Posterior cingulate gyrus (tissue), 11 donors: ENCODE results near the gene TUSC2.

Source experiments
- DNase-seq, 10 donors: peaks; one replicate each; pipeline versions ENCODE4 v3.0.0 to v3.0.0-alpha.2; 2020 to 2021; ENCODE audit warnings: mixed read lengths in 3 of 10
- intact Hi-C: fragments of 100-400 bp; cut with DNase I; formaldehyde crosslinking; loops from one replicate; pipeline ENCODE4 v1.15.1; 2023

TUSC2 gene

DNA sequence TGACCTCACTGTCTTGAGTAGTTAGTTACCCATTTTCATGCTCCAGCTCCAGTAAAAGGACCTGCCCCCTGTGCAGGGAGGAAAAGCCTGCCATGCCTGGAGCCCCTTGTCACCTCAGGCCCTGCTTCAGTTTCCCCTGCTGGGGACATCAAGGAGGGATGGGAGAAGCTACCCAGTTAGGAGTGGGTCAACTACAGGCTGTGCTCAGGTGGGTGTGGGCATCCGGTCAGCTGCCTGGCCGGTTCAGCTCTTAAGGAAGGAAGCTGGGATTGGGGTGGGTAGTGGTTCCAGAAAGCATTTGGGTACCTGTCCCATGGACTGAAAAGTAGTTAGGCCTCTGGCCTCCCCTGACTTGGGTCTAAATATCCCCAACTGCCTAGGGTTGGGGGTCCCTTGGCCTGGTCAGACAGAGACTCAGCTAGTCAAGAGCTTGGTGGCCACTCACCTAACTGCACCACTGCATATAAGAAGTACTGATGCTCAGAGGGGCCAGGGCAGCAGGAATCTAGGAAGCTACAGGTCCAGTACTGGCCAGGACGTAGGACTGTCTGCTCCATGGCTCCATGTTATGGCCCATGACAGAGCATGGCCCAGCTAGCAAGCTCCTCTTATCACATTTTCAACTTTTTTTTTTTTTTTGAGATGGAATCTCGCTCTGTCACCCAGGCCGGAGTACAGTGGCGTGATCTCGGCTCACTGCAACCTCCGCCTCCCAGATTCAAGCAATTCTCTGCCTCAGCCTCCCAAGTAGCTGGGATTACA lies 48.6 kb downstream of the TUSC2 start:
- intact Hi-C loops = loop anchor here (10.0 kb wide), 1 partner anchor 45 kb away; the partner anchor contains the start of genes HYAL2 and TUSC2
- no peak for DNase-seq

DNA sequence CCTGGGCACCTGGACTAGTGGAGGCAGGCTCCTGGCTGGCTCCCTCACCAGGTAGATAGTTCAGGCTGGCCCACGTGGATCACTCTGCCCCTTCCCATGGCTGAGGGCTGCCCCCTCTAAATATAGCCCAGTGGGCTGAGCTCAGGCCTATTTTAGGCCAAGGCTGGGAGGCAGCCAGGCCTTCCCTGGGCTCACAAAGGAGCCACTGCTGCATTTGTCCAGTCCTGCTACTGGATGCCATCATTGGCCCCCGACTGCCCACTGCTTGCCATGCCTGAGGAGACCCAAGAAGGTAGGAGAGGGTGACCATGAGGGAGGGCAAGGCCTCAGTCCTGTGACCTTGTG lies 49.2 kb downstream of the TUSC2 start, which contains the start of gene LSMEM2:
LSMEM2 (plus strand) TSS at position 208 of the 345 bp plus-strand sequence; CDS start at position 235, 27 bp downstream.
- intact Hi-C loops = loop anchor here (10.0 kb wide), 1 partner anchor 46 kb away; the partner anchor contains the start of genes HYAL2 and TUSC2
- DNase-seq = peak in 2 of 10 donors; percentile 39 to 90

DNA sequence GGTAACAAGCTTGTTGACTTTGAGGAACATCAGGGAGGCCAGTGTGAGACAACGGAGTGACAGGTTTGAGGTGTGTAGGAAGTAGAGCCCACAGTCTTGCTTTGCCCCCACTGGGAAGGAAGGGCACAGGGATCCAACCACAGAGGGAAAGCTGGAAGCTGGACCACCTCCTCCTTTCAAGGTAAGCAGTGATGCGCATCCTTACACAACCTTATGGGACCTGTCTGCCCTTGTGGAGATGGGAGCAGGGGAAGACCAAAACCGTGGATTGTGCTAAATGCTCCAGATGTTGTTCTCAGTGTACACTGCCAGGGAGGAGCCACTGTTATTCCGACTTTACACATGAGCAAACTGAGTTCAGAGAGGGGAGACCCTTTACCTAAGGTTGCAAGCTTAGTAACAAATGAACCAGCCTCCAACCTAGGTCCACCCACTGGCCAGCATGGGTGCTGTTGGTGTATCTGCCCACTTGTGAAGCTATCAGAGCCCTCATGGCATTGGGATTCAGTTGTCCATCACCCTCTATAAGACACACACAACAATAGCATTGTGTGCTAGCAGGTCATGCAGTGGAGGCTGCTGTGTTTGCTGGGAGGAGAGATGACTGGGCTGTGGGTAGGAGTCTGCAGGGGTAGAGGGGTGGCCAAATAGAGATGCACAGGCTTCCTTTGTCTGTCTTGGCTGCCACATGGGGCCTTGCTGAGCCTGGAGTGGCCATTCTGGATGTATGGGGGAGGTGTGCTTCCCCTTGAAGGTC lies 49.7 kb downstream of the TUSC2 start:
- intact Hi-C loops = loop anchor here (10.0 kb wide), 1 partner anchor 46 kb away; the partner anchor contains the start of genes HYAL2 and TUSC2

DNA sequence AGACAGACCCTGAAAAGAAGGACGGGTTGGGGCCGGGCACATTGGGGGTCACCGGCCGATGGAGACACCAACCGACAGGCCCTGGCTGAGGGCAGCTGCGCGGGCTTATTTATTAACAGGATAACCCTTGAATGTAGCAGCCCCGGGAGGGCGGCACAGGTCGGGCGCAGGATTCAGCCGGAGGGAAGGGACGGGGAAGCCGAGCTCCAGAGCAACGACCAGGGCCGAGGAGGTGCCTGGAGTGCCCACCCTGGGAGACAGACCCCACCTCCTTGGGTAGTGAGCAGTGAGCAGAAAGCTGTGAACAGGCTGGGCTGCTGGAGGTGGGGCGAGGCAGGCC lies 51.3 kb downstream of the TUSC2 start:
- intact Hi-C loops = loop anchor here (10.0 kb wide), 1 partner anchor 48 kb away; the partner anchor contains the start of genes HYAL2 and TUSC2
- DNase-seq = no peak

More for the DNA sequence above, 49.7 kb downstream of the TUSC2 start:
- peak in 2 of 10 donors; percentile 27 to 92 for DNase-seq

DNA sequence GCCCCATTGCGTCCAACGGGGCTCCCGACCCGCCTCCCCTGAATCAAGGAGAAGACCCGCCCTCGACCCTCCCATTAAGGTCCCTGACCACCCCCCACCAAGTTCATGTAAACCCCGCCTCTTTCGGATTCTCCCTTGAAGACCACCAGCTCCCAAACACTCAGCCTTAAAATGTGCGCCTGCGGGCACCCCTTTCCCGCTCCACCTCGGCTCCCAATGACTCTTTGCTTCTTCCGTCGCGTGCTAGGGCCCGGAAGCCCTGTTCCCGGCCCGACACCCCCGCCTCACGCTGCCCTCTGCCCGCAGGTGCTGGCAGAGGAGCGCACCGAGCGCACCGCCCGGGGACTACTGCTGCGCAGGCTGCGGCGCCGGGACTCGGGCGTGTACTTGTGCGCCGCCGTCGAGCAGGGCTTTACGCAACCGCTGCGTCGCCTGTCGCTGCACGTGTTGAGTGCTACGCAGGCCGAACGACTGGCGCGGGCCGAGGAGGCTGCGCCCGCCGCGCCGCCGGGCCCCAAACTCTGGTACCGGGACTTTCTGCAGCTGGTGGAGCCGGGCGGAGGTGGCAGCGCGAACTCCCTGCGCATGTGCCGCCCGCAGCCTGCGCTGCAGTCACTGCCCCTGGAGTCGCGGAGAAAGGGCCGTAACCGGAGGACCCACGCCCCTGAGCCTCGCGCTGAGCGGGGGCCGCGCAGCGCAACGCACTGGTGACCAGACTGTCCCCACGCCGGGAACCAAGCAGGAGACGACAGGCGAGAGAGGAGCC lies 51.8 kb downstream of the TUSC2 start:
- DNase-seq = no peak
- intact Hi-C loops = loop anchor here (10.0 kb wide), 1 partner anchor 49 kb away; the partner anchor contains the start of genes HYAL2 and TUSC2

DNA sequence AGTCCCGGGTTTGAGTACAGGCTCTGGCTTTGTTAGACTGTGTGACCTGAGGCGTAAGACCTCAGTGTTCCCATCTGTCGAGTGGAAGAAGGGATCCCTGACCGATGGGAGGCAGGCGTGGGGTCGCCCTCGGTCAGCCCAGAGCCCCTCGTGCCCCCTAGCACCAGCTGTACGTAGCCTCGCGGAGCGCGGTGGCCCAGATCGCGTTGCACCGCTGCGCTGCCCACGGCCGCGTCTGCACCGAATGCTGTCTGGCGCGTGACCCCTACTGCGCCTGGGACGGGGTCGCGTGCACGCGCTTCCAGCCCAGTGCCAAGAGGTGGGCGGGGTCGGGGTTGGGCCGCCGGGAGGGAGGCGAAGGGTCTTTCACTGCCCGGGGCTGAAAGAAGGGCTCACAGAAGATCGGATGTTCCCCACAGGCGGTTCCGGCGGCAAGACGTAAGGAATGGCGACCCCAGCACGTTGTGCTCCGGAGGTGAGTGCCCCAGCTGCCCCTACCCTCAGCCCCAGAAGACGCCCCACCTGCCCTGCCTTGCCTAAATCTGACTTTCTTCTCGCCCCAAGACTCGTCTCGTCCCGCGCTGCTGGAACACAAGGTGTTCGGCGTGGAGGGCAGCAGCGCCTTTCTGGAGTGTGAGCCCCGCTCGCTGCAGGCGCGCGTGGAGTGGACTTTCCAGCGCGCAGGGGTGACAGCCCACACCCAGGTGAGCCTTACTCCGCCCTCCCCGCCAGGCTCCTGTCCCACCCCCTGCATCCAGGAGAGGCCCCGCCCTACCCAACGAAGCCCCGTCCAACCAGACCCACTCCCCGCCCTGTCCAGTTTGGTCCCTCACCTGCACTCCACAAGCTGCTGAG lies 52.7 kb downstream of the TUSC2 start:
- intact Hi-C loops = loop anchor here (10.0 kb wide), 1 partner anchor 49 kb away; the partner anchor contains the start of genes HYAL2 and TUSC2
- DNase-seq = no peak
